Colonic mucosa (tissue), 4 donors: ENCODE data around the gene MAD1L1. TPM values are rescaled to one million over a fixed set of nuclear protein-coding genes. Genes with fewer than 3 reads are reported as not detected.

Source experiments
- DNase-seq: peaks from one replicate; pipeline ENCODE4 v3.0.0-alpha.2; 2020
- H3K27ac ChIP-seq: fragments of 200-600 bp; one replicate; pipeline ENCODE4 v1.8.0; 2021
- H3K27me3 ChIP-seq: fragments of 200-600 bp; one replicate; pipeline ENCODE4 v1.8.0; 2021
- H3K36me3 ChIP-seq: fragments of 200-600 bp; one replicate; pipeline ENCODE4 v1.8.0; 2021
- H3K4me1 ChIP-seq: fragments of 200-600 bp; one replicate; pipeline ENCODE4 v1.8.0; 2021; ENCODE audit warnings: mild to moderate bottlenecking
- H3K4me3 ChIP-seq: fragments of 200-600 bp; one replicate; pipeline ENCODE4 v1.8.0; 2021
- H3K9ac ChIP-seq, 2 donors: one replicate each; pipeline ENCODE4 v1.7.0; 2013; ENCODE audit warnings: control low read depth in 2 of 2, low read depth in 2 of 2, low read length in 2 of 2
- H3K9me3 ChIP-seq: fragments of 200-600 bp; one replicate; pipeline ENCODE4 v1.8.0; 2021
- CTCF ChIP-seq: fragments of 200-600 bp; IDR thresholded peaks from one replicate; pipeline ENCODE4 v1.8.0; 2022; ENCODE audit warnings: antibody characterized with exemption, mild to moderate bottlenecking
- intact Hi-C: fragments of 100-400 bp; cut with DNase I; formaldehyde crosslinking; loops from one replicate; pipeline ENCODE4 v1.14.1; 2022
- total RNA-seq, 2 donors: library from RNA; stranded (reverse); fragmentation: NEBNext Ultra II Directional in 1 of 2; extraction: Animal tissue kit (Norgen Biotek cat#: 25700) in 1 of 2; gene quantifications; one replicate each; pipeline ENCODE4 v1.2.1, GENCODE V29; 2021
- donor health status: healthy.
- donor health status: DM: no; HTN: no; CAD: no.
- donor health status: DM: no; HTN: no; CAD: no.

MAD1L1 gene
- total RNA-seq, 2 donors from 2014 or later: 18.2 to 47.0 TPM

GRCh38 chr7:2169923-2170575, 62.7 kb downstream of the MAD1L1 start:
- TF ChIP-seq CTCF: no peak
- no peaks in the 10 kb centered on the region for H3K36me3 ChIP-seq
- H3K9me3 ChIP-seq: no peaks in the 10 kb centered on the region
- no peak overlapping the region for H3K4me3 ChIP-seq
- H3K4me1 ChIP-seq: no peaks in the 10 kb centered on the region
- H3K9ac ChIP-seq: no peak overlapping the region
- H3K27me3 ChIP-seq: no peaks in the 10 kb centered on the region
- no peak overlapping the region for H3K27ac ChIP-seq
- intact Hi-C loops: no loop called here
- DNase-seq: no peak

GRCh38 chr7:2168615-2169311, 64.0 kb downstream of the MAD1L1 start:
- Histone ChIP-seq H3K4me3 (no peak overlapping the region), H3K9me3 (no peaks in the 10 kb centered on the region), H3K4me1 (no peaks in the 10 kb centered on the region), H3K27ac (no peak overlapping the region), H3K9ac (no peak overlapping the region), H3K36me3 (no peaks in the 10 kb centered on the region), H3K27me3 (no peaks in the 10 kb centered on the region)
- intact Hi-C loops: no loop called here
- no peak for TF ChIP-seq CTCF
- DNase-seq: no peak

- intact Hi-C loops: no loop called here
These were observed 66.0 kb downstream of the MAD1L1 start for GRCh38 chr7:2166625-2167280.

GRCh38 chr7:2165610-2166594, 66.8 kb downstream of the MAD1L1 start:
- no peak for TF ChIP-seq CTCF
- intact Hi-C loops: no loop called here
- Histone ChIP-seq H3K27me3 (no peaks in the 10 kb centered on the region), H3K9me3 (no peaks in the 10 kb centered on the region), H3K36me3 (no peaks in the 10 kb centered on the region), H3K27ac (no peak overlapping the region), H3K4me3 (no peak overlapping the region), H3K9ac (no peak overlapping the region), H3K4me1 (no peaks in the 10 kb centered on the region)
- no peak for DNase-seq

More at GRCh38 chr7:2166625-2167280, 66.0 kb downstream of the MAD1L1 start:
- Histone ChIP-seq H3K36me3 (no peaks in the 10 kb centered on the region), H3K9ac (no peak overlapping the region), H3K4me1 (no peaks in the 10 kb centered on the region), H3K4me3 (no peak overlapping the region), H3K9me3 (no peaks in the 10 kb centered on the region), H3K27me3 (no peaks in the 10 kb centered on the region), H3K27ac (no peak overlapping the region)
- DNase-seq: no peak
- TF ChIP-seq CTCF: no peak

- Histone ChIP-seq H3K36me3 (no peaks in the 10 kb centered on the region), H3K9ac (no peak overlapping the region), H3K9me3 (no peaks in the 10 kb centered on the region), H3K27ac (no peak overlapping the region), H3K4me1 (no peaks in the 10 kb centered on the region), H3K4me3 (no peak overlapping the region), H3K27me3 (no peaks in the 10 kb centered on the region)
- no peak for DNase-seq
- TF ChIP-seq CTCF: no peak
- intact Hi-C loops: no loop called here
These were observed 67.5 kb downstream of the MAD1L1 start for GRCh38 chr7:2165239-2165609.
